HG03139 (cell line): Measurements from ENCODE around the gene PNMA8B.
"Not testable (repeated sequence)": the region's sequence is repeated elsewhere in the genome, so short reads cannot be mapped to it uniquely, and the experiment has no call there.

ENCODE experiments used
- ATAC-seq: cut with Tn5 transposase; IDR thresholded peaks from one replicate; pipeline ENCODE4 v1.9.1; 2021; ENCODE audit not compliant: unreplicated experiment

PNMA8B gene

DNA sequence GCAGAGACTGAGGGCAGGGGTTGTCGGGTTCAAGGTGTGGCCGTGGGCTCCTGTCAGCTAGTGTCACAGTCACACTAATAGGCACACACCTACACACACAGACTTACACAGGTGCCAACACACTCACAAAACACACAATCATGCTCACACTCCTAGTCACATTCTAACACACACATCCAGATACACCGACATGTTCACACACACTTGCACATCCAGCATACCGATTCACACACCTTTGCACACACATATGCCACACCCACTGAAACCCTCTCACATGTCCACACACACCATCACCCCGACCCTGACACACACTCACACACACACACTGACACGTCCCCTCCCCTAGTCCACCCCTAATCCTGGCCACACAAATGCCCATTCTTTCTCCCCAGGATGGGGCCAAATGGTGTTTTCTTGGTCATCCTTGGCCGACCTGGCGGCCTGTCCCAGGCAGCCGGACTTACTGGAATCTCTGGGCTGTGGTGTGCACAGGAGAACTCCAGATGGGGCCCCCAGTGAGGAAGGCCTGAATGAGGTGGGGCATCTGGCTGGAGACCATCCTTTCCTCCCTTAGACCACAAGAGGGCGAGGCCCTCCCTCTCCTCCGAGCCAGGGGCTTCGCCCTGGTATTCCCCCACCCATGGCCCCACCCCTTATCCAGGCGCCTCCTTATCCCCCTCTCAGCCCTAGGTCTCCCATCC is 19.1 kb upstream of the PNMA8B start:
- no peak for ATAC-seq

DNA sequence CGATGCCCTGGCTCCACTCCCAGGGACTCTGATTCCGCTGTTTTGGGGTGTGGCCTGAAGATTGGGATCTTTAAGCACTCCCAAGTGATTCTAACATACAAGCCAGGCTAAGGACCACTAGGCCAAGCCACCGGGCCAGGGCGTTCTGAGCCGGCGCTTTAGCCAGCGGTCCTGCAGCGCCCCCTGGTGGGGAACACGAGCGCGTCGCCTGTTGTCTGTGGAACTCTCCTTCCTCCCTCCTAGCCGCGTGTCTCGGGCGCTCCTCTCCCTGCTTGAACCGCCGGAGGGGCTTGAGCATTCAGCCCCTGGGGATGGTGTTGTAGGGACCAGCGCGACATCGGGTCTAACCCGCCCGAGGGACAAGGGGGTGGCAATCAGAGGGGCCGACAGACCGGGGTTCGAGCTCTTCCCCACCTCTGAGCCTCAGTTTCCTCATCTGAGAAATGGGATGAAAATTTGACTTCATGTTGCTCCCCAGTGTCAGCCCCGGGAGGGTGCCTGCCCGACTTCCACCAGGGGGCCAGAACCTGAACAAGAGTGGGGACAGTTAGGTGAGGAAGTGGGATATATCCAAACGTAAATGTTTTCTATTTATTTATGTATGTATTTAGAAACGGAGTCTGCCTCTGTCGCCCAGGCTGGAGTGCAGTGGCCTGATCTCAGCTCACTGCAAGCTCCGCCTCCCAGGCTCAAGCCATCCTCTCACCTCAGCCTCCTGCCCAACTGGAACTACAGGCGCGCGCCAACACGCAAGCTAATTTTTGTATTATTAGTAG is 18.0 kb upstream of the PNMA8B start:
- no peak for ATAC-seq

DNA sequence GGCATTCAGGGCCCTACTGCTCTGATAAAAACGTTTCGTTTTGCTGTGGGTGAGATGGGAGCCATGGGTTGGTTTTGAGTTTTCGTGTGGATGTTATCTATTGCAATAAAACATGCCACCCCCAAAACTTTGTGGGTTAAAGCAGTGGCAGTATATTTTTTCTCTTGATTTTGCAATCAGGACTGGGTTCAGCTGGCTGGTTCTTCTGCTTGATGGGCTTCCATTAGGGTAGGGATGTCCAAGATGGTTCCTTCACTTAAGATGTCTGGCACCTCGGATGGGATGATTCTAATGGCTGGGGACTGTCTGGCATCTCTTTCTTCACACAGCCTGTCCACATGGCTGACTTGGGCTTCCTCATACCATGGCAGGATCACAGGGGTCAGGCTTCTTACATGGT is 15.6 kb upstream of the PNMA8B start:
- no peak for ATAC-seq

DNA sequence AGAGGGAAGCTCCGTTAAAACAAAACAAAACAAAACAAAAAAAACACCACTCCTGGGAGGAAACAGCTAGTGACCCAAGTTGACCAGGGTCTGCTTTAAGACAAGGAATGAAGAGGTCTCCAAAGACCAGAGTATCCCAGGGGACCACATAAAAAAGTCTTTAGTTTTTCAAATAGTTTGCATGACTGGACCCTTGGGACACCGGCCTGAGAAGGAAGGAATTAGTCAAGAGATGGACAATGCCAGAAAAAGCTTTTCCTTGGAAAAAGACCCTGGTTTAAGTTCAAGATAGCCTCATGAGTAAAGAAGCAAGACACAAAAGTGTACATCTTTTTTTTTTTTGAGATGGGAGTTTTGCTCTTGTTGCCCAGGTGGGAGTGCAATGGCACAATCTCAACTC is 12.5 kb upstream of the PNMA8B start:
- no peak for ATAC-seq

DNA sequence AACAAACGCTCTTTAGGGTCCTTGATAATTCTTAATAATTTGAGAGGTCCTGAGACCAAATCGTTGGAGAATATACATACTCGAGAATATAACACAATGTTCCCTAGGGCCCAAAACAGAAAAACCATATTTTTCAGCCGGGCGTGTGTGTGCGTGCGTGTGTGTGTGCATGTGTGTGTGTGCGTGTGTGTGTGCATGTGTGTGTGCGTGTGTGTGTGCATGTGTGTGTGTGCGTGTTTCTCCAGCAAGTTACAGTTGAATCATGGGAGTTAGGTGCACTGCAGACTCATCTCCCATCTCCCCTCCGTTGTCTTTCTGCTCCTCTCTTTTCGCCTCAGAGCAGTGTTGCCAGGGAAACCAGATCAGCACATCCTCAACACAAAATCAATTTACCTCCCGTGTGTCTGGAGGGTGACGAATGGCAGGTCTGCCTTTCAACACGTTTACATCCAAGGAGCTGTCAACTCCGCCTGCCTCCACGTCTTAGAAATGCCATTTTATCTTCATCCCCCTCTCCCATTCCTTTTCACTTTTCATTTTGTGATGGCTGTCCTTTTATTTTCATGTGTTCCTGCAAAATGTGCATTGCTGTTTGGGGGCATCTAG is 8.3 kb upstream of the PNMA8B start:
- no peak for ATAC-seq

DNA sequence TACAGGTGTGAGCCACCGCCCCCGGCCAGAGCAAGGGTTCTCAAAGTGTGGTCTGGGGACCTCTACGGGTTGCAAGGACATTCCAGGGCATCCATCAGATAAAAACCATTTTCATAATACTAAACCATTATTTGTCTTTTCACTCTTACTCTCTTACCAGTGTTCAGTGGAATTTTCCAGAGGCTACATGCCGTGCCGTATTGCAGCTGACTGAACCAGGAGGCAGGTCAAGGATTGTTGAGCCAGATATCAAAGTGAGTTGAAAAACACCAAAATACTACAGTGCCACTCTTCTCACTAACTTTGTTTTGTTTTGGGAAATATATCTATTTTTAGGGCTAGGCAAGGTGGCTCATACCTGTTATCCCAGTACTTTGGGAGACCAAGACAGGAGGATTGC is 7.2 kb upstream of the PNMA8B start:
- ATAC-seq: no peak

DNA sequence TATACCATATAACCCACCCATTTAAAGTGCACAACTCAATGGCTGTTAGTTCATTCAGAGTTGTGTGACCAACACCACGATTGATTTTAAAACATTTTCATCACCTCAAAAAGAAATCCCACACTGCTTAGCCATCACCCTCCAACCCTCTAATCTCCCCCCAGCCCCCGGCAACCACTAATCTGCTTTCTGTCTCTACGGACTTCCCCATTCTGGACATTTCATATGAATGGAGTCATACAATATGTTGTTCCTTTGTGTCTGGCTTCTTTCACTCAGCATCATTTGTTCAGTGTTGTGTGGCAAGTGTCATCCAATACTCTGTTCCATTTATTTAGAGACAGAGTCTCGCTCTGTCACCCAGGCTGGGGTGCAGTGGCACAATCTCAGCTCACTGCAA is 4.0 kb upstream of the PNMA8B start:
- ATAC-seq: no peak

DNA sequence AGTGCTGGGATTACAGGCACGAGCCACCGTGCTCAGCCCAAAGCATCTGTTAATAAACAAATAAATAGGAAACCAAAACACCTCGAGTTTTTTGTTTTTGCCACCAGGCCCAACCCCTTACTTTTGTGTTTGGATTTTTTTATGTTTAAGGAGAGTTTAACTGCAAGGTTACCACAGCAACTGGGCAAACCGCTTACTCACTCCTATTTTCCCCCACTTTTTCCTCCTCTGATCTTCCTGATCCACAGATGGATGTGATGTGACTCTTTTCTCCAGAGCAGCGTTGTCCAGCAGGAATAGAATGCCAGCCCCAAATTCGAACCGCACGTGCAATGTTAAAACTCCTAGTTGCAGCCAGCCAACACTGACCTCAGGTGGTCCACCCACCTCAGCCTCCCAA is 2.1 kb upstream of the PNMA8B start:
- ATAC-seq: no peak

DNA sequence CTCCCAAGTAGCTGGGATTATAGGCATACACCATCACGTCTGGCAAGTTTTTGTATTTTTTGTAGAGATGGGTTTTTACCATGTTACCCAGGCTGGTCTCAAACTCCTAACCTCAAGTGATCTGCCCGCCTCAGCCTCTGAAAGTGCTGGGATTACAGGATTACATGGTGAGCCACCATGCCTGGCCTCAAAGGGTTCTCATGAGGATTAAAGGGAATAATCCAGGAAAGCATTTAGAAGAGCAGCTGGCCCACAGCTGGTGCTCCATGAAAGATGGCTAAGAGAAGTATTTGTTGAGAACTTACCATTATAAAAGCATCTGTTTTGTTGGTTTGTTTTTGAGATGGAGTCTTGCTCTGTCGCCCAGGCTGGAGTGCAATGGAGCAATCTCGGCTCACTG is 1.2 kb upstream of the PNMA8B start:
- not testable (repeated sequence) for ATAC-seq

DNA sequence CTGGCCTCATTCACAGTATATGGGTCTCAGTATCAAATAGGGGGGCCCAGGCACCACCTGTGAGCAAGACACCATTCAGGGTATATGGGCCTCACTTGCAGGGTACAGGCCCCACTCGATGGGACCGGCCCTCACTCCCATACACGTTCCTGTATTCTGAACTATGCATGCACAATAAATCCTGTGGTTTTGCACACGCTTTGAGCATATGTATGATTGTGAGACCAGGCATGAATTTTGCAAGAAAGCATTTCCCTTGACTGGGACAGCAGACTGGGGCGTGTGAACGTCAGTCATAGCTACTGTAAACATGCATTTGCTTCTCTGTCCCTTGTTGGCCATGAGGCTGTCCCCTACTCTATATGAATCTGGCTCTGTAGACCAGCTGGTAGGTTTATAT is 637 bp upstream of the PNMA8B start:
- no peak for ATAC-seq

DNA sequence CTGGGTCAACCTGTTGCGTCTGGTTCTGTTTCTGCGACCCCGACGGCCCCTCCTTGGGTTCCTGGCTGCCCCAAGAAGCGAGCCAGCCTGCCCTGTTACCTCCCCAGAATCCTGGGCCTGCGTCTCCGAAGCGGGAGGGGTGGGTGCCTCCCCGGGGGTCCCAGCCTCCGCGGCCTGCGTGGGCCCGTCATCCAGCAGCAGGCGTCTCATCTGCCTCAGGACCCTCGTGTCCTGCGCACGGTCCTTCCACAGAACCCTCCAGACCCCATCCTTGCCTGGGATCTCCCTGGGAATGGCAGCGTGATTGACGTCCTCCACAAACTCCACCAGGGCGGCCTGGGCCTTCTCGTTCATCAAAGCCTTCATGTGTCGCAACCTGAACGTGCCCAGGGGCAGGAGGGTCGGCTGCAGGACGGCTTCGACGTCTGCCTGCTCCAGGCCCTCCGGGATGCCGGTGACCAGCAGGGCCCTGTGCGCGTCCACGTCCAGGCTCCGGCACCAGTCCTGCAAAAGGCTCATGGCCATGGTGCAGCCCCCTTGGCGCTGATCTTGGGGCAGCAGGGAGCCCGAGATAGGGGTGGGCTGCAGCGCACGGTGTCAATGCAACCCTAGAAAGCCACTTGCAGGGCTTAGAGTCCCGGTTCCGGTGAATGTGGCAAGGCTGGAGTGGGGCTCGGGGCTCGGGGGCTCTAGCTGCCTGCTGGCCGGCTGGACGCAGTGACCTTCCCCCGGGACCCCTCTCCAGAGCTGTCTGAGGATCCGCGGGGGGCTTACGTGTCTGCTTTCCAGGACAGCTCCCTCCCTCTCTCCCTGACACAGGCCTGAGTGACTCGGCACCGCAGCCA is 504 bp downstream of the PNMA8B start:
- no peak for ATAC-seq

DNA sequence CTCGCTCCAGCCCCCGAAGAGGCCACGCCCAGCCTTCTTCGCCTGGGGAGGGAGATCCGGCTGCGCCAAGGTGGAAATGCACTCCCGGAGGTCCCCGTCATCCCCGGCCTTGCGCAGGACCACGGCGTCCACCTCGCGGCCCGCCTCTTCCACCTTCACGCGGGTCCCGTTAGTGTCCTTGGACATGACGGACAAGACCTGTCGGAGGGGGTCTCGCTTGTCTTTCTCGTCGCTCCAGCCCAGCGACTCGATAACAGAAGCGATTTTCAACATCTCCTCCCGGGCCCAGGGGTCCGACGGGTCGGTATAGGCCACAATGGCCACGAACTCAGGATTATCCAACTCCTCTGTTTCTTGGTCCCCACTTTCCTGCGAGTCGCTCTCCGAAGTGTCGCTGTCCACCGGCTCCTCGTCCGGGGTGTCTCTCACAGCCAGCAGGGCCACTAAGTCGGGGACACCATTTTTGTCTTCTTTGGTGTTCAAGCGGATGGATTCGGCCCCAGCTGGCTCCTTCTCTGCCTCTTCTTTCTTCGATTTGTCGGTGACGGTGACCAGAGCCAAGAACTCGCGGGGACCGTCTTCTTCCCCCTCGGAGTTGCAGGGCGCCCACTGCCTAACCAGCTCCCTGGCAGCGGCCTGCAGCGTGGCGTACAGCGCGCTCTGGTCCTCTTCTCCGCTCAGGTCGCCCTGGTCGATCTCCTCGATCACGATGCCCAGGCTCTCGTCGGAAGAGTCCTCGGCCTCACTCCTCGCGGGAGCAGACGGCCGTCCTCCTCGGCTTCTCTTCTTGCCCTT is 1.3 kb downstream of the PNMA8B start:
- no peak for ATAC-seq

DNA sequence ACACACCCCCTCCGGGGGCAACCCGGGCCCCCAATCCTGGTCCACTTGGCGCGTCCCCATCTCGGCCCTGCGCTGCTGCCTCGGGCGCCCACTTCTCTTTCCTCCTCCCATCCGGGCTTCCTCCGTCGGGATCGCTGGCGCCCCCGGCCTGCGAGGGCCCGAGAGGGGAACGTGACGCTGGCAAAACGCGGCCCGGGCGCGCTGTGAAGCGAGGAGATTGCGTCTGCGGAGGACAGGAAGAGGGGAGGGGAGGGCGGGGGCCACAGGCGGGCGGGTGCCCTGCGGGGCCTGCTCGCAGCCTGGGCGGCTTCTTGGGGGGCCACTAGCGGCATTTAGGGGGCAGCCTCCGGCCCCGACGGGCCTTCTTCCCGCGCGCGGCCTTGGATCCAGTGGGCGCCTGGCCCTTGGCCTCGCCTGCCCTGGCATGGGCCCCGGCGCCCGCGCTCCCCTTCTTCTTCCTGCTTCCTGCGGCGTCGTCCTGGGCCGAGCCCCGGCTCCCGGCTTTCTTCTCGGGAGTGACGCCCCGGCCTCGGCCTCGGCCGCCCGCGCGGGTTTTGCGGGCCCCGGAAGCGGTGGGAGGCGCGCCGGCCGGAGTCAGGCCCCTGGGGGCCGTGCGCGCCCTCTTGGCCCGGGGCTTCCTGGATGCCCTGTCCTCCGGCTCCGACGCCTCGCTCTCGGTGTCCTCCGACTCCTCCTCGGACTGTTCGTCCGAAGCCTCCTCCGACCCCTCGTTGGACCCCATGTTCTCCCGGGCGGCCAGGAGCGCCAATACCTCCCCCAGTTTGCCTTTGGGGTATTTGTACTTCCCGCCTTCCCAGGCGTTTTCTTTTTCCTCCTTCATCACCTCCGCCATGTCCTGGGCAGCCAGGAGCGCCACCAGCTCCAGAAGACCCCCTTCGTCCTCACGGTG is 2.2 kb downstream of the PNMA8B start:
- ATAC-seq: no peak

DNA sequence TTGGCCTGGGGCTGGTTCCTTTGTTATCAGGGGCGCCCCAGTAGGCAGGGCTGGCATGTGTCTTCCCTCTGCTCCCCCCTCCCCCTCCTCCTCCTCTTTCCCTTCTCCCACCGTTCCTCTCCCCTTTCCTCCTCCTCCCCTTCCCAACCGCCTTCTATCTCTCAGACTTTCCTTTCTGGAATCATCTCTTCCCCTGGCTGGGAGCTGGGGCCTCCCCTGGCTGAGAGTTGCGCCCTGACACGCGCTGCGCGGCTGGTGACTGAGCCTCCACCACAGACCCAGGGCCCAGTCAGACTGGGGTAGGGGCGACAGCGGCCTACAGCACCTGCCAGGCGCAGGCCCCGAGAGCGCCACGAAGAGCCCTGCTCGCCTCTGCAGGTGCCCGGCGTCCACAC is 2.8 kb downstream of the PNMA8B start:
- ATAC-seq: no peak

DNA sequence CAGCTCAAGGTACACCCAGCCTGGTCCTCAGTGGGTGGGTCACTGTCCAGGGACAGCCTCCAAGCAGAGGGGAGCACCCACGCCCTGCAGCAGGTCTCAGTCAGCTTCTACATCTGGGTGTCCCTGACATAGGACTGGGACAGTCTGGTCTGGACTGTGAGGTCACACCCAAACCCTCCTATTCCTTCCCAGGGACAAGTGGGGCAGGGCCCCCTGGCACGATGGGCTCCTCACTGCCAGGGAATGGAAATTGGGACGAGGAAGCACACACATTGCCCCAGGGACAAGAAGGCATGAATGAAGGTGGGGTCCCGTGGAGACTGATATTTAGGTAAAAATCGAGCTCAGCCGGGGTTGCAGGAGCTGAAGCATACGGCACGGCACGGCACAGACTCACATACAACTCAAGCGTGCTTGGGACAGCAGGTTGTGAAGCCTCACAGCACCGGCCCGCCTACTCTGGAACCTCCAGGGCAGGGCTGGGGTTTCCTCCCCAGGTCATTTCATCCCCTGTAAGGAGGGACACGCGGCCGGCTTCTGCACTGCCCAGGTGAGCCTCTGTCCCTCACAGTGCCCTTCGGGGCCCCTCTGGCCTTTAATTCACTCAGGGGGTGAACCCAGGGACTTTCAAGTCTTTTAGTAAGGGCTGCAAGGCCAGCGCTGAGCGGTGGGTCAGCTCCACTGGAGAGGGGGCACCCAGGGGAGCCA is 3.5 kb downstream of the PNMA8B start:
- ATAC-seq: no peak

DNA sequence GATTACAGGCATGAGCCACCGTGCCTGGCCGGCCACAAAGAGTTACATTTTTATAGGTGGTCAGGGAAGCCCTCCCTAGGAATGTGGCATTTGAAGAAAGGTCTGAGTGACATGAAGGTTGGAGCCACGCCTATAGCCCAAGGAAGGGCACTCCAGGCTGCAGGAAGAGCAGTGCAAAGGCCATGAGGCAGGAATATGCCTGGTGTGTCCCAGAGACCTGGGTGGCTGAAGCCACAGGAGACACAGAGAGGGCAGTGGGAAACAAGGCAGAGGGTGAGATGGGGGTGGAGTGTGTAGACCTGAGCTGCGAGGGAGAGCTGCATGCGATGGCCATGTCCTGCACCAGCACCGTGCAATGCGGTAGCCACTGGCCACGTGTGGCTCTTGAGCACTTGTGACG is 4.9 kb downstream of the PNMA8B start:
- no peak for ATAC-seq

DNA sequence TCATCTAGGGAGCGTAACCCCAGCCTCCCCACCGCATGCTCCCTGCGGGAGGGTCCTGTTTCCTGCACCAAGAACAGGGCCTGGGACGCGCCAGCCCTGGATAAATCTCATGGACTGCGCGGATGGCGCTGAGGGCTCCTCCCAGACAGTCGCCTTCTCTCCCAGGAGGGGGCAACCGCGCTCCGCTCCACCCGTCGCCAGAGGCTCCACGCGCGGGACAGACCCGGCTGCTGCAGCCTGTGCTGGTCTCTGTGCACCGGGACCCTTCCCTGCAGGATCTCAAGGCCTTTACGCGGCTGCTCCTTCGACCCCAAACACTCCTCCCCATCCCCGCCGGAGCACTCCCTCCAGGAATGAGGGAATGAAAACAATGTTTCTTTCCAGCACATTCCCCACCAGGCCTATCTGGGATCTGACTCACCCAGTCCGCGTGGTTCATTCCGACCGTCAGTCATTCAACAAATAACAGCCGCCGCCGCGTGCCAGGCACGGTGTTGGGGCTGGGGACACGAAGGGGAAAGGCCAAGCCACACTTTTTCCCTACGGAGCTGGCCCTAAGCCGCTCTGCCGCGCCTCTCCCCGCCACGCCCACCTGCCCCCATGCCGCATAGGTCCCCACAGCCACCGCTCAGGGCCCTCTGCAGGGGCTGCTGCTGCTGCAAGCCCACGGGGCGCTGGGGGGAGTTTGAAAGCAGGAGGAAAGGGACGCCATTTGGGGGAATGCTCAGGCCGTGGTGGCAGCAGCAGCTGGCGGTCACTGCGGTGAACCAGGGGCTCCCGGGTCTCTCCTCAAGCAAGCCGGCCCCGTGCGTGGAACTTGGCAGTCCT is 6.0 kb downstream of the PNMA8B start:
- no peak for ATAC-seq

DNA sequence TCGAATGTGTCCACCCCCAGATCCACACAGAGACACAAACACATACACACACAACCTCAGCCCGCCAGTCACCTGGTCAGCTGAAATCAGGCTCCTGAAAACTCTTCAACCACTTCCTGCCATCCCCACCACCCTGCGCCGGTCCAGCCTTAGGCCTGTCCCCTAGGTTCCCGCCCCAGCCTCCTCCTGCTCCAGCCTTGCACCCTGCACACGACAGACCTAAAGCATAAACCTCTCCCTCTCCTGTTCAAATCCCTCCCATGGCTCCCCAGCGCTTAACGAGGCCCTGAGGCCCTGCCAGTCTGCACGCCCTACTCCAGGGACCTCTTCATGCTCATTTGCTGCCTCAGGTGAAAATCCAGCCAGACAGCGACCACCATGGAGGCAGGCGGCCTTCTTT is 7.1 kb downstream of the PNMA8B start:
- no peak for ATAC-seq
